Ascending aorta (tissue), 2 donors: Measurements from ENCODE around the gene BPIFB6. TPM values are rescaled to one million over a fixed set of nuclear protein-coding genes. Genes with fewer than 3 reads are reported as not detected.

Experiments
- DNase-seq, 2 donors: peaks; one replicate each; pipeline ENCODE4 v3.0.0-alpha.2; 2019; ENCODE audit warnings: low spot score in 2 of 2
- H3K27ac ChIP-seq, 2 donors: fragments of 200-600 bp; sonication (generic); one replicate each; pipeline ENCODE4 v1.5.1; 2016 to 2017; ENCODE audit warnings: mild to moderate bottlenecking in 1 of 2
- H3K27me3 ChIP-seq: fragments of 200-600 bp; sonication (generic); one replicate; pipeline ENCODE4 v1.5.1; 2017
- H3K36me3 ChIP-seq, 2 donors: fragments of 200-600 bp; sonication (generic); one replicate each; pipeline ENCODE4 v1.5.1; 2016
- H3K4me1 ChIP-seq, 2 donors: fragments of 200-600 bp; sonication (generic); one replicate each; pipeline ENCODE4 v1.5.1; 2016 to 2017; ENCODE audit warnings: mild to moderate bottlenecking in 1 of 2
- H3K4me3 ChIP-seq, 2 donors: fragments of 200-600 bp; sonication (generic); one replicate each; pipeline ENCODE4 v1.5.1; 2016 to 2017; ENCODE audit warnings: mild to moderate bottlenecking in 1 of 2
- H3K9me3 ChIP-seq, 2 donors: fragments of 200-600 bp; sonication (generic); one replicate each; pipeline ENCODE4 v1.5.1; 2016
- CTCF ChIP-seq, 3 experiments: fragments of 200-600 bp in 2 of 3; fragments of 450-650 bp in 1 of 3; sonication (generic) in 2 of 3; IDR thresholded peaks; one replicate each; pipeline ENCODE4 v1.5.1; 2016 to 2019; ENCODE audit warnings: antibody characterized with exemption in 3 of 3, mild to moderate bottlenecking in 1 of 3, moderate library complexity in 1 of 3
- intact Hi-C: fragments of 100-400 bp; cut with DNase I; formaldehyde crosslinking; loops from one replicate; pipeline ENCODE4 v1.15.1; 2023
- total RNA-seq: library from RNA; depleted of rRNA; stranded (reverse); fragments of >200 nt; gene quantifications from one replicate; pipeline ENCODE4 v1.1.0, GENCODE V29; 2016

The BPIFB6 gene
- total RNA-seq, 1 donor from 2014 or later = not detected

- H3K9me3 ChIP-seq = no peaks in the 10 kb centered on the region
- H3K4me3 ChIP-seq = no peak overlapping the region
- no peaks in the 10 kb centered on the region for H3K27me3 ChIP-seq
- no peaks in the 10 kb centered on the region for H3K36me3 ChIP-seq
- intact Hi-C loops = no loop called here
- no peaks in the 10 kb centered on the region for H3K4me1 ChIP-seq
- no peak for TF ChIP-seq CTCF (IDR thresholded peaks at IDR 0.05)
- DNase-seq = no peak
- no peak overlapping the region for H3K27ac ChIP-seq
These were observed 30.8 kb downstream of the BPIFB6 start for GRCh38 chr20:33062105-33062824.

GRCh38 chr20:33062825-33063149 lies 31.3 kb downstream of the BPIFB6 start:
- intact Hi-C loops = no loop called here
- TF ChIP-seq CTCF (IDR thresholded peaks at IDR 0.05) = no peak
- H3K9me3 ChIP-seq = no peaks in the 10 kb centered on the region
- DNase-seq = no peak
- no peaks in the 10 kb centered on the region for H3K4me1 ChIP-seq
- H3K36me3 ChIP-seq = no peaks in the 10 kb centered on the region
- H3K27ac ChIP-seq = no peak overlapping the region
- H3K27me3 ChIP-seq = no peaks in the 10 kb centered on the region
- no peak overlapping the region for H3K4me3 ChIP-seq

GRCh38 chr20:33063271-33063670 lies 31.8 kb downstream of the BPIFB6 start:
- TF ChIP-seq CTCF (IDR thresholded peaks at IDR 0.05) = no peak

GRCh38 chr20:33064572-33065287 lies 33.3 kb downstream of the BPIFB6 start:
- no peaks in the 10 kb centered on the region for H3K27me3 ChIP-seq
- no peak for TF ChIP-seq CTCF (IDR thresholded peaks at IDR 0.05)
- no peaks in the 10 kb centered on the region for H3K9me3 ChIP-seq
- no peak overlapping the region for H3K27ac ChIP-seq
- intact Hi-C loops = no loop called here
- DNase-seq = no peak
- H3K36me3 ChIP-seq = no peaks in the 10 kb centered on the region
- H3K4me3 ChIP-seq = no peak overlapping the region
- no peaks in the 10 kb centered on the region for H3K4me1 ChIP-seq

More at GRCh38 chr20:33063271-33063670, 31.8 kb downstream of the BPIFB6 start:
- intact Hi-C loops = no loop called here
- no peaks in the 10 kb centered on the region for H3K36me3 ChIP-seq
- no peaks in the 10 kb centered on the region for H3K27me3 ChIP-seq
- H3K4me1 ChIP-seq = no peaks in the 10 kb centered on the region
- DNase-seq = no peak
- H3K9me3 ChIP-seq = no peaks in the 10 kb centered on the region
- H3K27ac ChIP-seq = no peak overlapping the region
- H3K4me3 ChIP-seq = no peak overlapping the region

GRCh38 chr20:33065785-33066184 lies 34.3 kb downstream of the BPIFB6 start:
- Histone ChIP-seq H3K27ac (no peak overlapping the region), H3K36me3 (no peaks in the 10 kb centered on the region), H3K9me3 (no peaks in the 10 kb centered on the region), H3K4me1 (no peaks in the 10 kb centered on the region), H3K4me3 (no peak overlapping the region), H3K27me3 (no peaks in the 10 kb centered on the region)
- intact Hi-C loops = no loop called here
- no peak for TF ChIP-seq CTCF (IDR thresholded peaks at IDR 0.05)
- DNase-seq = no peak
